Panc1 (cell line): Measurements from ENCODE around the gene NFIC.

ENCODE experiments used
- POLR2AphosphoS5 ChIP-seq: IDR thresholded peaks from 2 replicates; pipeline ENCODE4 v1.6.1; 2012; ENCODE audit warnings: mild to moderate bottlenecking, low read depth, low read length, moderate library complexity
- SIN3A ChIP-seq: IDR thresholded peaks from 2 replicates; pipeline ENCODE4 v1.6.1; 2012; ENCODE audit warnings: low read depth, mild to moderate bottlenecking, low read length, moderate library complexity, borderline replicate concordance; ENCODE audit not compliant: insufficient read depth
- TCF7L2 ChIP-seq: IDR thresholded peaks from 2 replicates; pipeline ENCODE4 v1.6.1; 2011; ENCODE audit warnings: mild to moderate bottlenecking, low read depth, low read length, inconsistent platforms
- TF ChIP-seq, protein P1 (sequence below), 2 experiments: IDR thresholded peaks; 2 replicates each; pipeline ENCODE4 v1.6.1; 2011 to 2012; ENCODE audit warnings: low read depth in 2 of 2, control low read depth in 1 of 2, low read length in 1 of 2, mild to moderate bottlenecking in 1 of 2, moderate library complexity in 1 of 2; ENCODE audit not compliant: insufficient read depth in 1 of 2
- TF ChIP-seq, protein P2 (sequence below): fragments of 450-650 bp; IDR thresholded peaks from 2 replicates; pipeline ENCODE4 v1.5.1; 2017; ENCODE audit warnings: mild to moderate bottlenecking

GRCh38 chr19:3453840-3454239, 87.5 kb downstream of the NFIC start:
- TF ChIP-seq, protein P1, sequence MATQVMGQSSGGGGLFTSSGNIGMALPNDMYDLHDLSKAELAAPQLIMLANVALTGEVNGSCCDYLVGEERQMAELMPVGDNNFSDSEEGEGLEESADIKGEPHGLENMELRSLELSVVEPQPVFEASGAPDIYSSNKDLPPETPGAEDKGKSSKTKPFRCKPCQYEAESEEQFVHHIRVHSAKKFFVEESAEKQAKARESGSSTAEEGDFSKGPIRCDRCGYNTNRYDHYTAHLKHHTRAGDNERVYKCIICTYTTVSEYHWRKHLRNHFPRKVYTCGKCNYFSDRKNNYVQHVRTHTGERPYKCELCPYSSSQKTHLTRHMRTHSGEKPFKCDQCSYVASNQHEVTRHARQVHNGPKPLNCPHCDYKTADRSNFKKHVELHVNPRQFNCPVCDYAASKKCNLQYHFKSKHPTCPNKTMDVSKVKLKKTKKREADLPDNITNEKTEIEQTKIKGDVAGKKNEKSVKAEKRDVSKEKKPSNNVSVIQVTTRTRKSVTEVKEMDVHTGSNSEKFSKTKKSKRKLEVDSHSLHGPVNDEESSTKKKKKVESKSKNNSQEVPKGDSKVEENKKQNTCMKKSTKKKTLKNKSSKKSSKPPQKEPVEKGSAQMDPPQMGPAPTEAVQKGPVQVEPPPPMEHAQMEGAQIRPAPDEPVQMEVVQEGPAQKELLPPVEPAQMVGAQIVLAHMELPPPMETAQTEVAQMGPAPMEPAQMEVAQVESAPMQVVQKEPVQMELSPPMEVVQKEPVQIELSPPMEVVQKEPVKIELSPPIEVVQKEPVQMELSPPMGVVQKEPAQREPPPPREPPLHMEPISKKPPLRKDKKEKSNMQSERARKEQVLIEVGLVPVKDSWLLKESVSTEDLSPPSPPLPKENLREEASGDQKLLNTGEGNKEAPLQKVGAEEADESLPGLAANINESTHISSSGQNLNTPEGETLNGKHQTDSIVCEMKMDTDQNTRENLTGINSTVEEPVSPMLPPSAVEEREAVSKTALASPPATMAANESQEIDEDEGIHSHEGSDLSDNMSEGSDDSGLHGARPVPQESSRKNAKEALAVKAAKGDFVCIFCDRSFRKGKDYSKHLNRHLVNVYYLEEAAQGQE (IDR thresholded peaks at IDR 0.05; ENCODE audit: insufficient read depth in 1 of 2, low read depth in 2 of 2, low read length in 1 of 2): no peak
- TF ChIP-seq, protein P2, sequence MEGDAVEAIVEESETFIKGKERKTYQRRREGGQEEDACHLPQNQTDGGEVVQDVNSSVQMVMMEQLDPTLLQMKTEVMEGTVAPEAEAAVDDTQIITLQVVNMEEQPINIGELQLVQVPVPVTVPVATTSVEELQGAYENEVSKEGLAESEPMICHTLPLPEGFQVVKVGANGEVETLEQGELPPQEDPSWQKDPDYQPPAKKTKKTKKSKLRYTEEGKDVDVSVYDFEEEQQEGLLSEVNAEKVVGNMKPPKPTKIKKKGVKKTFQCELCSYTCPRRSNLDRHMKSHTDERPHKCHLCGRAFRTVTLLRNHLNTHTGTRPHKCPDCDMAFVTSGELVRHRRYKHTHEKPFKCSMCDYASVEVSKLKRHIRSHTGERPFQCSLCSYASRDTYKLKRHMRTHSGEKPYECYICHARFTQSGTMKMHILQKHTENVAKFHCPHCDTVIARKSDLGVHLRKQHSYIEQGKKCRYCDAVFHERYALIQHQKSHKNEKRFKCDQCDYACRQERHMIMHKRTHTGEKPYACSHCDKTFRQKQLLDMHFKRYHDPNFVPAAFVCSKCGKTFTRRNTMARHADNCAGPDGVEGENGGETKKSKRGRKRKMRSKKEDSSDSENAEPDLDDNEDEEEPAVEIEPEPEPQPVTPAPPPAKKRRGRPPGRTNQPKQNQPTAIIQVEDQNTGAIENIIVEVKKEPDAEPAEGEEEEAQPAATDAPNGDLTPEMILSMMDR: no peak
- TF ChIP-seq POLR2AphosphoS5 (no peak), TCF7L2 (no peak), SIN3A (no peak)
